ENCODE data around the gene RIPPLY1.
"Not testable (repeated sequence)": the region's sequence is repeated elsewhere in the genome, so short reads cannot be mapped to it uniquely, and the experiment has no call there.

The RIPPLY1 gene

DNA sequence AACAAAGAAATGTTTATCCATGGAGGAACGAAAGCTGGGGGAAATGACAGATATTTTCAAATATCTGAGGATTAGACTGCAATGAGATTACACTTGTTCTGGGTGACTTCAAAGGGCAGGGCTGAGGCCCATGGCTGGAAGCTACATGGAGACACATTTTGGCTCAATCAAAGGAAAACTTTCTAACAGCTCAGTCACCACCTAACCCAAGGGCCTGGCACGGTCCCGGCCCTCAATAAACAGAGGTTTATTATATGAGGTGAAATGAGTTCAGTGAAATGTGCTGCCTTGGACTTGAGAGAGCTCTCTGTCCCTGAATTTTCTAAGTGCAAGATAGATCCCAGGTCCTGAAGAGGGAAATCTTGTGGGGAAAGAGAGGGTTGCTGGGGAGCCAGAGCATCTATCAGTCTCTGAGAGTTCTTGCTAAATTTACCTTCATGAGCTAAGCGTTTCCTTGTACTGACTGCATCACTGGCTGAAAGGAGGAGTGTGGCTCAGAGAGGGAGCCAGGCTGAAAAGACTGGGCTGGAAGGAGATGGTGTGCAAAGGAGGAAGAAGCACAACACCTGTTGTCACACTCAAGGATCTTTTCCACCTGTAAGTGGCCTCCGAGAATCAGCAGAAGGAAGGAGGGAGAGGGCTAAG is 2.0 kb upstream of the RIPPLY1 start:
- no peak for DNase-seq

DNA sequence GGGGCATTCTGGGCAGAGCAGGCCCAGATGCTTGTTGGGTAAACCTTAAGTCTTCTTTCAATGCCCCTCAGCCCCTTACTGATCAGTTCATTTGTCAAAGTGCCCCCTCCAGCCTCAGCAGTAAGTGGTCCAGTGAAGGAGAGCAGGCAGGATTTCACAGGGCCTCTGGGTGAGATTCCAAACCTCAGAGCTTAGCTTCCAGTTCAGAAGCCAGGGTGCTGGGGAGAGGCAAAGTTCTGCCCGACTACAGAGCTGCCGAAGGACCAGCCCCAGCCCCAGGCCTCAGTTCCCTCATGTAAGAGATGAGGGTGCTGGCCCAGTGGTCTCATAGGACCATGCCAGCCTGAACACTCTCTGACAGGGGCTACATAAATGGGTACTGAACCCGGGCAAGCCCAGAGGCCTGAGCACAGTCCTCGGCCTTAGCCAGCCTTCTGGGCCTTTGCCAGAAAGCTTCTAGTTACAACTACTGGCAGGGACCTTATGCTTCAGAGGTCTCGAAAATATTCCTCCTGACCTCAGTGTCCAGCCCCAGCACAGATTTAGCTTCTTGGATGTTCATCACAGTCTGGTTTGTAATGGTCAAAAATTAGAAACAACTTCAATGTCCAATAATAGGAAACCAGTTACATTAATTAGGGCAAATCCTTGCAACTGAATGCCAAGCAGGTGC is 851 bp upstream of the RIPPLY1 start:
- DNase-seq: no peak

DNA sequence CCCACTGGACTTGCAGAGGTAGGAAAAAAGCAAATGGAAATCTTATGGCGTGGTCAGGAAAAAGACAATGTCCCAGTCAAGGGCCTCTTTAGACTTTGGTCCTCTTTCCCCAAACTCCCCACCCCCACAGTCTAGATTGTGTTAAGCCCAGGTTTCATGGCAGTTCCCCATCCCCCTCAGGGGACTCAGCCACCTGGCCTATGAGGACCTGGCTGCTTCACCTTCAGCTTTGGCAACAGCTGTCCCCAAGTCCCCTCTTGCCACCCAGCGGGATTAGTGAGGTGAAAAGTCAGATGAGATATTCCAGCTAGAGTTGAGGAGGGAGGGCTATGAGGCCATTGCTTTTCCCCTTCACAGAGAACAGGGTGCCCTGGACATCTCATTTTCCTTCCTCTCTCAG is 457 bp downstream of the RIPPLY1 start:
- DNase-seq: no peak

DNA sequence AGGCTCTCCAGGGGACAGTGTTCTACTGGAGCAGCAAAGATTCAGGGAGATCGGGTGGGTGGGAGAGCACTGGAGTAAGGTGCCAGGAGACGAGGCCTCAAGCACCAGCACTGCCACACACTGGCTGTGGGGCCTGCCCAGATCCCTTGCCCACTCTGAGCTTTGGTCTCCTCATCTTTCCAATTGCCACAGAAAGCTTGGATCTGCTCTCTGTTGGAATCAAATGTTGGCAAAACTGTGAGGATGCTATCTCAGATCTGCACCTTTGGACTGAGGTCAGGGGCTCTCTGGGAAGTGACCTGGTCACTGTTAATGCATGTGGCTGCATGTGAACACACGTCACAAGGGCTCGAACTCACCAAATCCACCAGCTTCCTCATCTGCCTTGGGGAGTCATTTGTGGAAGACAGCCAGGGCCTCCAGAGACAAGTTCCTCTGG is 1.3 kb downstream of the RIPPLY1 start:
- DNase-seq: no peak

DNA sequence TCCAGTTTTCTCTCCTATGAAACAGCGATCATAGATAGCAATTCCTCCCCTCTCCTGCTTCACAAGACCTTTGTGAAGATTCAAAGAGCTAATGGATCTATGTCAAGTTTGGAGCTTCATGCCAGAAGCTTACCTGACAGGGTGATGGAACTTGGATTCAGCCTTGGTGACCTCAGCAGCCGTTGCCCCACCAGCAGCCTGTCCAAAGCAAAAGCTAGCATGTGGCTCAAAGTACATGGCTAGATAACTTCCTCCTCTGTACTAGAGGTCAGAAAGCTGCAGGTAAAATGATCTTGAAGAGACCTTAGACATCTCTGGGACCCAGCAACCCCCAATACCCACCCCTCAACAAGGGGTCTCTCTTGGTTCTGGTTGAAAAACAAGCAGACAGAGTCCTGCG is 1.8 kb downstream of the RIPPLY1 start:
- no peak for DNase-seq

DNA sequence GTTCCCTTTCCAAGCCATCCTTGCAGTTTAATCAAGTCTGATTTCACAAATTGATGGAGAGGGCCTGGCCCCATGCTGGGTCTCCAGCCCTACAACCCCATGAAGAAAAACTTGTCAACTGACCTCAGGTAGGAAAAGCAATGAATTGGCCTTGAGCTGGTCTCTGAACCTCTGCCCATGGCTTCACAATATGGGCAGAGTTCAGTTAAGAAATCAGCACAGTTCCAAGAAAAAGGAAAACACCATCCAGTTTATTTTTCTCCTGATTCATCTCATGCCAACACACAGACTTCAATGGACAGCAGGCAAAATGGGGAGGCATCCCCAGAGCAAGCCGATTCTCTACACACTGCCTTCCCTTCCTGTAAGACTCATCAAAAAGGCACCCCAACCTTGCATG is 3.3 kb downstream of the RIPPLY1 start:
- DNase-seq: no peak

DNA sequence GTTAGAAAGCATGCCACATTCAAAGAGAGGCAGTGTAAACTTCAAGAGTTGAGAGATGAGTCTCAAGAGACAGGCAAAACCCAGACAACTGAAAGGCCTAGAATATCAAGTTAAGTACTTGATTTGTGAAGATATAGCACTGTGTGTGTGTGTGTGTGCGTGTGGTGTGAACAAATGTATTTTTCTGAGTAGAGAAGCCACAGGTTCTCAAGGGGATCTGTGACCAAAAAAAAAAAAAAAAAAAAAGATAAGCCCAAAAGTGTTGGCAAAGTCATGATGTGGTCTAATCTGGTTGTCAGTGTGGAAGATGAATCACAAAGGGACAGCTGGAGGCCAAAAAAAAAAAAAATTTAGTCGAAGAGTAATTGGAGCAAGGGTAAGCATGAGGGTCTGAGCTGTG is 3.9 kb downstream of the RIPPLY1 start:
- DNase-seq: no peak

DNA sequence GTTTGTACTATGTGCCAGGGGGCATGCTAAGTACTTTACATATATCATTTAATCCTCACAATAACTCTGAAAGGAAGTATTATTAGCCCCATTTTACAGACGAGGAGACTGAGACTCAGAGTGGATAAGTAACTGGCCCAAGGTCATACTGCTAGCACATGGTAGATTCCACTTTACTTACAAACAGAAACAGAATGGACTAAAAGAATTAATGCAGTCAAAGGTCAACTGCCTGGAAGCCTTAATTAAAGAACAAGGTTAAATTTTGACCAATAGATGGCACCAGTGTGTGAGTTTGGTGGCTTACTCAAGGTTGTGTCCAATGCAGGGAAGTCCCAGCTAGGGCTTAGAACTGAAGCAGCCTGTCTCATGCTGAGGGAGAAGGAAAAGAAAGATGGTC is 4.7 kb downstream of the RIPPLY1 start:
- peak; percentile 36 to 39 for DNase-seq

DNA sequence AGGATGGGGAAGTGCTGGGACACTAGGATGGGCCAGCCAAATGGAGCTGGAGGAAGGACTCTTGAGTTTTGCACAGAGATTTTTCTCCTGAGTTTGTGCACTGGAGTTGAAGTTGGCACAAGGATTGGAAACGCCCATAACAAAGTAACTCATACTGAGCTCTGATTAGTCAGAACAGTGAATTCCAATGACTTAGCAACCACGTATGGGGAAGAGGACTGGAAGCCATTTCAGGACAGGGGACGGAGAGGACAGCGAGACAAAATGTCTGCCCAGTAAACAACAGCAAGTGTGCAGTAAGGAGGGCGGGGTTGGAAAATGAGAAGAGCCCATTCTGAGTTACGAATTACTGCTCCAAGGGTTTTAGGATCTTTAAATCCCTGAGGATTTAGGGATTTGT is 5.9 kb downstream of the RIPPLY1 start:
- DNase-seq: no peak

DNA sequence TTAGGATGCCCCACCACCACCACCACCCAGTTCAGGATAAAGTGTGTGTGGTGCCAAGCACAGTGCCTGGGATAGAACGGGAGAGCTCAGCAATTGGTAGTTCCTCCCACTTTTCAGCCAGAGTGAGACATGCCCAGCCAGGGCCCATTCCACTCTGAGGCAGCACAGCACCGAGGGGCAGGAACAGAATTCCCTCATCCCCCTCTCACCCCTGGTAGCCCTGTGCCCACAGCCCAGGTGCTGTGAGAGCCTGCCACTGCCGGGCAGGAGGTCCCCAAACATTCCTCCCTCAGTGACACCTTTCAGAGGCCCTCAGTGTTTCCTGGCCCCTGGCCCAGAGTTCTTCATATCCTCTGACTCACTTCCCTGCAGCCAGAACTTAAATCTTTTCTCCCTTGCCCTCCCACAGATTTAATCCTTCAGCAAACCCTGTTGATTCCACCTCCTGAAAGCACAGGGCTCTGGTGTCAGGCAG is 8.1 kb downstream of the RIPPLY1 start:
- no peak for DNase-seq

DNA sequence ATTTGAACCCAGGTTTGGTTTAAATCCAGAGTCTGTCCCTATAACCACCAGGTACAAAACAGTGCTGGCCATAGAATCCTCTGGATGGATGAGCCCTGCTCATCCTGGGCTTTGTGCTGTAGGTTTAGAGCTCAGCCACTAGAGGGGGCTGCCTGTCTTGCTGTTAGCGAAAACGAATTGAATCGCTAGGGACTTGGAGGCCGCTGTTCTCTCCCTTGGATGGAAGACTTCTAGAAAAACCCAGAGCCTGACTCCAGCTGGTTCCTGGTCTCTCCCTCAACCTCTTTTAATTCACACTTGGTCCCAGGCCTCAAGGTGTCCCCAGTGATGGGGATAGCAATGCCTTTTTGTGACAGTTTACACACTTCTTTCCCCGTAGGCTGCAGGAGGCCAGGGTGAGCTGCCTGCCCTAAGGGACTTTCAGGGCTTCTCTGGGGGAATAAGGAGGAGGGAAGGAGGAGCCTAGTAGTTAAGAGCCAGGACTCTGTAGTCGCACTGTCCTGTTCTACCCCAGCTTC is 8.7 kb downstream of the RIPPLY1 start:
- DNase-seq: peak; percentile 25 to 59

DNA sequence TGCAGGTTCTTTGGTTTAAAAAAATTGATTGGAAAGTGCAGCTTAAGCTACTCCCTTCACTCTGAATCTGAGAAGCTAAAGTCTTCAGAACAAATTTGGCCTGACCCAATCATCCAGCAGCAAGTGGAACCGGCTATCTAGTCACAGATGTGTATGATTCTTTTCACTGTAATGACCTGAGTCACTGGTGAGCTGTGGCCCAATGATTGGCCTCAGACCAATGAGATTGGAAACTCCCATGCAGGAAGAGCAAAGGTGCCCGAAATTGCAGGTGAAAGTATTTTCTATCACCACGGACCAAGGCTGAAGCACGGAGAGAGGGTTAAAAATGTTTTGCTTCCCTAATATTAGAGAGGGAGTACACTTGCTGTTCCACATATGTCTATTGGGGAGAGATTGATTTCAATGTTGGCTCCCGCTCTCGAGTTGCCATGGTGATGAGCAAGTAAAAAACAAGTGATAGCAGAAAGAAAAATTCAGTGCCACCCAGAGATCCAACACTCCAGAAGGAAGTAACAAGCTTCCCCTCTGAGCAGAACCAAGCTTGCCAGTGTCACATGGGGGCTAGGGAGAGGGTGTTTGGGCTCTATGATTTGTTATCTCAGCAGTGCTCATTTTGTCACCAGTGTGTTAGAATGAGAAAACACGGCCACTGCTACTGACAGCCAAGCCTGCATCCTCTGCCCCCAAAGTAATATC is 11.2 kb downstream of the RIPPLY1 start:
- no peak for DNase-seq

DNA sequence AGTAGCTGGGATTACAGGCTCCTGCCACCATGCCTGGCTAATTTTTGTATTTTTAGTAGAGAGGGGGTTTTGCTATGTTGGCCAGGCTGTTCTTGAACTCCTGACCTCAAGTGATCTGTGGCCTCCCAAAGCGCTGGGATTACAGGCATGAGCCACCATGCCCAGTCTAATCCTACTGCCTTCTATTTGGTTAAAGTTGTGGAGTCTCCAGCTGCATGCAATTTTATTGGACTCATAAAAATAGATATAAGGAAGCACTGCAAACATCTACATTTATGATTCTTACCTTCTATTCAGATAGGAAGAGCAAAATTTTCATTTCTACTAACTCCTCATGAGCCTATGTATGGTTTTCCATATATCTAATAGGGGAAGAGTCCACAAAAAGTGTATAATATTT is 13.7 kb downstream of the RIPPLY1 start:
- DNase-seq: no peak

DNA sequence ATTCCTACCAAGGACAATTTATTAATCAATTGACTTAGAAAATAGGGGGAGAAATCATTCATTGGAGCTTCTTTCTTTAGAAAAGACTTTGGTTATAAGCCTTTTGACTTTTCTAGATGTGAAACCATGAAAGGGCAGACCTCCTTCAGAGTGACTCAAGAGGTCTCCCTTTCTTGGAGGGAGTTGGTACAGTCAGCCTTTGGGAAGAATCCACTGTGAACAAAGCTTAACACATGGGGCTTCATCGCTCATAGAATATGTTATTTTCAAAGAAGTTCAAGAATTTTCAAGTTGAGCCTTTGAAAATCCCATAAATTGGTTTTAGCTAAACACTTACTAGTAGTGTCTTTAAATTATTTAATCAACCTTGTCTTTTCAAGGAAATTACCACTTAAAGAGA is 28.0 kb downstream of the RIPPLY1 start:
- DNase-seq: no peak

DNA sequence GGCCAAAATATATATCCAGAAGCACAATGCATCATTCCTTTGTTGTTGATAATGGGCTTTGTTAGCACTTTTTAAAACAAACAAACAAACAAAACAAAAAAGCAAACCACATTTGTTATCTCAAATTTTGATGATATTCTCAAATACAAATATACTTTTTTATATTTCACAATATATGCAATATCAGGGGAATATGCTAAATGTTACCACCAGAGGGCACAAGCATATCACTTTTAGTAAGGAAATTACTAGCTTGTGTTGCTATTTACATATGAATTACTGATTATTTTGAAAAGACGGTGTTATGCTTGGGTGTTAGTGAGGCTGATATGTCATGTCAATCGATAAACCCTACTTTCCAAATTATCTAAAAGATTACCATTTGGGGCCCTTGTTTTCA is 29.1 kb downstream of the RIPPLY1 start:
- DNase-seq: peak in 1 of 2 experiments; percentile 39

DNA sequence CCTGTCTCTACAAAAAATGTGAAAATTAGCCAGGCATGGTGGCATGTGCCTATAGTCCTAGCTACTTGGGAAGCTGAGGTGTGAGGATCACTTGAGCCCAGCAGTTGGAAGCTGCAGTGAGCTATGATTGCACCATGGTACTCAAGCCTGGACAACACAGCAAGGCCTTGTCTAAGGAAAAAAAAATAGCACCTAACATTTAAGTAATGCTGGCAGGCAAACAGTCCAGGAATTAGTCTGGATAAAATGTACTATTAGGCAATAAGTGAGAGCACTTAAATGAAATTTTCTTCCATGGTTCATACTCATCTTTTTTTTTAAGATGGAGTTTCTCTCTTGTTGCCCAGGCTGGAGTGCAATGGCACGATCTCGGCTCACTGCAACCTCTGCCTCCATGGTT is 30.3 kb downstream of the RIPPLY1 start:
- DNase-seq: not testable (repeated sequence)

DNA sequence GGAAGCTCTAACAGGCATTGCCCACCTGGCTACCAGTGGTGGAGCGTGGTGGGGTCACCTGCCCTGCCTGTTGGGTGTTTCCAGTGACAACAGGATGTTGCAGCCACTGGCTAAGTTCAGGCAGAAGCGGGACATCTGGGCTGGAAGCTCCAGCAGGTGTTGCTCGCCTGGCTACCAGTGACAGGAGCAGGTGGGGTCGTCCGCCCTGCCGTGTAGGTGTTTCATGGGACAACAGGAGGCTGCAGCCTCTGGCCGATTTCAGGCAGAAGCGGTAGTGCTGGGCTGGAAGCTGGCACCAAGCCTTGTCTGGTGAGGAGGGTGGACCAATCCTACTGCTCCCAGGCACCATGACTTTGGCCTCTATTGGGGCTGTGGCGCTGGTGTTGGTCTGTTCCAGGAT is 39.4 kb downstream of the RIPPLY1 start:
- no peak for DNase-seq

DNA sequence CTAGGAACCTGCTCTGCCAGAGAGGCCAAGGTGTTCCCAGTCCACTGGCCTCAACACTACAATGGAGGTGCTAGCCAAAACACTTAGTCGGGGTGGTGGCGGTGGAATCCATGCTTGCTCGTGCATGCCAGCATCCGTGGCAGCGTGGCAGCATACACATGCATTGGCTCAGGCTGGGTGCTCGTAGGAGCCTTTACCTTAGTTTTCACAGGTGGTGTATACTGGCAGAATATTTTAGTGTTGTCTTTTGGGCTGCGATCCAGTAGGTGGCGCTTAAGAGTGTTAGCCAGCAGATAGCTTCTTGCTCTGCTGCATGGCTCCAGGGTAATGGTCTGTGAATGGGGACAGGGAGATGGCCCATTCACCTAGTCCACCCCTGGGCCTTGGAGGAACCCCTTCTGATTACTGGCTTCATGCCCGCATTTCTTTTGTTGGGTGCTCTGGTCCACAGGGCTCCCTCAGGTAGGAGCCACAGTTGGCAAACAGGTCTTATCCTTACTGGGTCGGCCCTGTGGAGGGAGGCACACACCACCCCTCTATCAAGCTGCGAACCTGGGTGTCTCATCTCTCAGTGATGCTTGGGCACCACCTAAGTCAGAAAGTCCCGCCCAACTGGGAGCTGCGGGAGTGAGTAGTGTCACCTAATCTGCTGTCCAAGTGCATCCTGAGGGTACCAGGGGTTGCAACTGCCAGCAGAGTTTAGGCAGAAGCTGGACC is 40.0 kb downstream of the RIPPLY1 start:
- peak; percentile 0 to 7 for DNase-seq
